ENCODE measurements around the gene NDC80.

Gene NDC80

DNA sequence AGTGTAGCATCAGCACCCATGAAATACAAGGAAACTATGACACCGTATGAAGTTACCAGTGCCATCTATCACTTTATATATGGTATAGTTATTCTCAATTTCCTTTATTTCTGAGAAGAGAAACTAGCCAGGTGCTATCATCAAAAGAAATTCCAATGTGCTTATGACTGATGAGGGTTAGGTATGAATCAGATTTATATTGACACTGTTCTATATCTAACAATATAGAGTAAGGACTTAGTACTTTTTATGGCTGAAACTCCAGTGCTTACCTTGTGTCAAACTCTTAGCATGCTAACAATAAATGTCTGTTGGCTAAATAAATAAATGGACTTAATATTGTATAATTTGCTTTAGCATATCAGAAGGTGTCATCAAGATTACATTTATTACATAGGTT lies 7.0 kb upstream of the NDC80 start:
- no peak for DNase-seq

DNA sequence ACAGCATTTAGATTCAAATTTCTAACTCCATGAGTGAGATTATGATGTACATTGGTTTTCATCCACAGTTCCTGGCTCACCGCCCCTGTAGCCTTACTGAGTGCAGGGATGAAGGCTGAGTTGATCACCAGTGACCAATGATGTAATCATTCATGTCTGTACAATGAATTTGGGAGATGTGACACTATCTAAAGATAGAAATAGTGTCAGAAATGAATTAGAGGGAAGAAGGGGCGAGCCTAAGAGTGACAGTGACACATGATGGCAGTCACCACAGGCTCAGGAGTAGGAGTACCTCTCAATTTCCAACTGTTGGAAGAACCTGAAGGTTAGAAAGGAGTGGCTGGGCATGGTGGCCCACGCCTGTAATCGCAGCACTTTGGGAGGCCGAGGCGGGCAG lies 3.2 kb upstream of the NDC80 start:
- DNase-seq: no peak

DNA sequence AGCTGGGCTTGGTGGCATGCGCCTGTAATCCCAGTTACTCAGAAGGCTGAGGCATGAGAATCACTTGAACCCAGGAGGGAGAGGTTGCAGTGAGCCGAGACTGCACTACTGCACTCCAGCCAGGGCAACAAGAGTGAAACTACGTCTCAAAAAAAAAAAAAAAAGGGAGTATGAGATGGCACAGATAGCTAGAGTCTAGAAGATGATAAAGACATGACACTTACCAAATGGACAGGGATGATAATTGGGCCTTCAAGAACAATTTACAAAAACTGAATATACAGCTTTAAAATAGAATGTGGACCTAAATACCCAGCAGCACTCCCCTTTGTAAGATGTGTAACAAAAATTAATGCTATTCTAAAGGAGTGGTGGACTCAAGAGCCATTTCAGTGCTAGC lies 2.8 kb upstream of the NDC80 start:
- DNase-seq: no peak

DNA sequence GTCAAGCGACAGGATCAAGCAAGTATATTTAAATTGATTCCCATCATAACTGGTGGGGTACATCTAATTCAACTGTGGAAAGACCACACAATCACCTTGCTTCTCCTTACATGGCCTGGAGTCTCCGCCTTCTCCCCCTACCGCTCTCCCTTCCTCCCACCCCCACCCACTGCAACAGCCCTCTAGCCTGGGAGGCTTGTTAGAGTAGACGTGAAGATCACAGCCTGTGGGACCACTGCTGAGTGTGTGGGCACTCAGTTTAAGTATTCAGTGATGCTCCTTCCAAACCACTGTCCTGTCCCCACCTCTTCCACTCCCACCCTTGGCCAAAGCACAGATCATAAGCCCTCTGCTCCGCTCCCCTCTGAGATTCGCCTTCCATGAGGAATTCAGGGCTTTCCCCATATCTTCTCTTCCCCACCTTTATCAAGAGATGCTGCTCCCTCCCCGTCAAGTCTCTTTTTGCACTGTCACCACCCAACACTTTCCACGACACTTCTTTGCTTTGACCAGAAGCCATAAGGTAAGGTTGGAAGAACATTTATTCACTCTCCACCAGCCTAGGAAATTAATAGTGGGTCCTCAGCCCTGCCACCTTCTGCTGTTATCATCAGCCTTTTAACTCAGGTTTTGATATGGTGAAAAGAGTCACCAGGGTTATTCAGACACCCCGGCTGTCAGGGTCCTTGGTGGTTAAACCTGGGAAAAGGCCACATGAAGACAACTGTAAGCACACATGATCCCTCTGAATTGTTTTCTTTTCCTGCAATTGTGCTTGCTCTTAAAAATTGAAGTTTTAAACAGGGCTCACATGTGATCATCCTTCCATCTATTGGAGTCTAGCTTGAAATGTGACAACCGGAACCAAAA lies 1.8 kb upstream of the NDC80 start:
- no peak for DNase-seq

DNA sequence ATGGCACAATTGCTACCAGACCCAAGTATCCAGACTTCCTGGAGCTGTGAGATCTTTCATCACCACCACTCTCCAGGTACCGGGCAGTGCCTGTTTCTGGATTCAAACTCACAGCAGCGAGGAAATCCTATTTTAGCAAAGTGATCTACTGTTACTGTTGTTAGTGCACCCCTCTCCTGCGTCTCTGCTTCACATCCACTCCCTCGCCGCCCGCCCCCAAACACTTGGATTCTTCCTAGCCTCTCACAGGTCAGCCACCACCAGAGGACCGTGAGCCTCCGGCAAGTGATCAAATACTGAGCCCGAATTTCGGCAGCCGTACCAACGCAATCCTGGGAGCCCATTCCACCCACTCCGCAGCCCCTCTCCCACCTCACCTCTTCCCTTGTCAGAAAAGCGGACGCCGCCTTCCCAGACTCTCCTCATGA lies 571 bp upstream of the NDC80 start:
- peak; percentile 73 for DNase-seq

DNA sequence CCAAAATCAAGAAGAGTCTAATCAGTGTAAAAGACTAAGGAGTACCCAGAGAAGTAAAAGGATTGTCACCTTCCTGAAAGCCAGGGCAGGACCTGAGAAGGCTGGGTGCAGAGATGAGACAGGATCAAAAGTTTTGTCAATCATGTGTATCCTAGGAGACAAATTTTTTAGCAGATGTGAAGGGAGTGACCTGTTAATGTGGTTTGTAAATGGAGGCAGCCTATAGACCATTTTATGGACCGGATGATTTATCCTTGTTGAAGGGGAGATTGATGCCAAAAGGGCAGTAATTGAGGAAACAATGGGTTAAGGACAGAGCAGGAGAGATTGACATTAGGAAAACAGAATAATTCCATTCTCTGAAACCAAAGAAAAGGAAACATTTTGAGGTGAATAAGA lies 813 bp downstream of the NDC80 start:
- DNase-seq: no peak

DNA sequence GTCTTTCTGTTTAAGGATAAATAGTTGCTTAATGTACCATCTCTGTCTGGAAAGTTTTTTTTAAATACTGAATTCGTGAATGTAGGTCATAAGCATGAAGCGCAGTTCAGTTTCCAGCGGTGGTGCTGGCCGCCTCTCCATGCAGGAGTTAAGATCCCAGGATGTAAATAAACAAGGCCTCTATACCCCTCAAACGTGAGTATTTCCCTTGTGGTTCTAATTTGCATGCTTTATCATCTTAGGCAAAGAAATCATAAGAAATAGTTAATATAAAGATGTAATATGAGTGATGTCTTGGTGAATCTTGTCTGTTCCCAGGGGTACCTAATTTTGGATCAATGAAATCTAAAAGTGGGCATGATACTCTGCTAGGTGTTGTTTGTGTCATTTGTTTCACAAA lies 1.5 kb downstream of the NDC80 start:
- DNase-seq: no peak

DNA sequence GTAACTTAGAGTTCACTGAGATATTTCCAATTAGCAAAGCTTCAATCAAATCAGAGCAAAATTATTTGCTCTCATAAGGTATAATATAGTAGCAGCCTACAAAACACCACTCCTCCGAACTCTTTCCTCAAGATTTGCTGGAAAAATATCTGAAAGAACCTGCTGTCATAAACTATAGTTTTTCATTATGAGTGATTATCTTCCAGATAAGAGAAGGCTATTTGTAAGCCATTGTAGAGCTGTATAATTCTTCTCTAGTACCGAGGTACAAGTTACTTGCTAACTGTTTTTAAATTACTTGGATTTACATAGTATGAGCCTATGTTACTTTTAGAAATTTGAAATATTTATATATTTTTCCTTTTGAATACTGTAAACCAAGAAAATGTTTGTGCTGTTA lies 2.1 kb downstream of the NDC80 start:
- DNase-seq: no peak

DNA sequence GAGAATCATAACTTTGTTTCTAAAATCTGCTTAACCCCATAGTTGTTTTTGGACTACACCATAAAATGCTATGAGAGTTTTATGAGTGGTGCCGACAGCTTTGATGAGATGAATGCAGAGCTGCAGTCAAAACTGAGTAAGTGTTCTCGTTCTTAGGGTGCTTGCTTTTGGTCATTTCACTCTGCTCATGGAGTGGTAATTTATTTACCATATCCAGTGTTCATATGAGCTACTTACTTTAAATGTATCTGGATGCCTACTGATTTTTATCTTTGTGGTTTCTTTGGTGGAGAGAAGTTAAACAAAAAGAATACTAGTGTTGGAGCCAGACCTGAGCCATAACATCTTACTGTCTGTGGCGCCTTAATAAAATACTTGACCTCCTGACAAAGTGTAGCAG lies 16.4 kb downstream of the NDC80 start:
- no peak for DNase-seq

DNA sequence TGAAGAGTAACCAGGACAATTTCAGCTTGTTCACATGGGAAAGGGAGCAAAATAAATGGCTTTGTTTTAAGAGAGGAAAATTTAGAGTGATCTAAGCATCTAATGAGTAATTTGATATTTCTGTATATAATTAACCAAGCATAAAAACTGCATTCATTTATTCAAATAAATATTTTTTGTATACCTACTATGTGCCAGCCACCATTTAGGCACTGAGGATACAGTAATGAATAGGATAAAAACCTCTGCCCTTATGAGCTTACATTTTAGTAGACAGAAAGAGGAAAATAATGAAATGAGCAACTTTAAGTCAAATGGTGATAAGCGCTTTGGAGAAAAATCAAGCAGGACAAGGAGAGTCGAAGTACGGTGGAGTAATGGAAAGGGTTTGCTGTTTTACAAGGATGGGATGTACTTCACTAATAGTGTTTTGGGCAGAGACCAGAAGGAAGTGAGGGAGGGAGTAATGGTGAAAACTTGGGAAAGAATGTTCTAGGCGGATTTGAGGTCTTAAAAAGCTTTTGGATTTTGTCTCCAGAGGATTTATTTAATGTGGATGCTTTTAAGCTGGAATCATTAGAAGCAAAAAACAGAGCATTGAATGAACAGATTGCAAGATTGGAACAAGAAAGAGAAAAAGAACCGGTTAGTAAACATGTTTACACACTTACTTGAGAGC lies 17.4 kb downstream of the NDC80 start:
- no peak for DNase-seq

DNA sequence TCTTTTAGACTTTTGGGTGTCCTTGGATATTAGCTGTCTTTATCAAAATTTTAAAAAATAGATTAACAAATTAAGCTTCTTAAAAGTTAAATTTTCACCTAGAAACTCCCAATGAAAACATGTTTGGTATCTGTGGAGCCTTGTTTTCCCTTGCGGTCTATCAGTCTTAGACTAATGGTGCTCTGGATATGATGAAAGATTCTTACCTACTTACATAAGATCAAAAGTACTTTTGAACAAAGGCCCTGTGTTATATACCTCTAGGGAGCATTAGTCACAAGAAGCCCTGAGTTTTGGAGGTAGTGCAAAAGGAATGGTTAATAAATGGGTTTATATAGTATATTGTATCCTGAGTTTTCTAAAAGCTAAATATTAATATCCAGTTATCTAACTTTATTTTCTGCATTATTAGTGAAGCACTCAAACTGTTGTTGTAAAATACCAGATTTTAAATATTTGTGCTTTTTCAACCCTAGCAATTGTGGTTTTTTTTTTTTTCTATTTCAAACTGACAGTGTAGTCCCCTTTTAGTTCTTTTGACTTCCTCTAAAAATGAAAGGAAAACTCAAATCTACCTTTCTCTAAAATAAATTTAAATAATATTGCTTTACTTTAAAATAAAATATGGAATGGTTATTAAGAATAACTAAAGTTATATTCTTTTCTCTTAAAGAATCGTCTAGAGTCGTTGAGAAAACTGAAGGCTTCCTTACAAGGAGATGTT lies 18.1 kb downstream of the NDC80 start:
- no peak for DNase-seq

DNA sequence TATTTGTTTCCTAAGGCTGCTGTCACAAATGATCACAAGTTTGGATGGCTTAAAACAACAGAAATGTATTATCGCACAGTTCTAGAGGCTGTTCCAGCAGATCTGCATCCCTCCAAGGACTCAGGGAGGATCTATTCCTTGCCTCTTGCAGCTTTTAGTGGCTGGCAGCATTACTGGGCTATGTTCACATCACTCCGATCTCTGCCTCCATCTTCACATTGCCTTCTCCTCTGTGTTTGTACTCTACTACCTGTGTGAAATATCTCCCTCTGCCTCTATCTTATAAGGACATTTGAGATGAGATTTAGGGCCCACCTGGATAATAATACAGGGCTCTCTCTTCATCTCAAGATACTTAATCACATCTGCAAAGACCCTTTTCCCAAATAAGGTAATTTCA lies 18.9 kb downstream of the NDC80 start:
- DNase-seq: no peak

DNA sequence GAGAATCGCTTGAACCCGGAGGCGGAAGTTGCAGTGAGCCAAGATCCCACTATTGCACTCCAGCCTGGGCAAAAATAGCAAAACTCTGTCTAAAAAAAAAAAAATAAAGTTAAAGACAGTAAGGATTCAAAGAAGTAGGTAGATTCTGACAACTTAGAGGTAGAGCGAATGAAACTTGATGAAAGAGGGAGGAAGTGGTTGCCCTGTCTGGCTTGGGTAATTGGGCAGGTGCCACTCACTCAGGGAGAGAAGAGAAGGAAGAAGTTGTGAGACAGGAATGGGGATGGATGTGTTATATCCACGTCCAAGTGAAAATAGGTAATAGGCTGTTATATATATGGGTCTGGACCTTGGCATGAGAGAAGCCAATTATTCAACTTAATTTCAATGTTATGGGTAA lies 26.3 kb downstream of the NDC80 start:
- DNase-seq: no peak

DNA sequence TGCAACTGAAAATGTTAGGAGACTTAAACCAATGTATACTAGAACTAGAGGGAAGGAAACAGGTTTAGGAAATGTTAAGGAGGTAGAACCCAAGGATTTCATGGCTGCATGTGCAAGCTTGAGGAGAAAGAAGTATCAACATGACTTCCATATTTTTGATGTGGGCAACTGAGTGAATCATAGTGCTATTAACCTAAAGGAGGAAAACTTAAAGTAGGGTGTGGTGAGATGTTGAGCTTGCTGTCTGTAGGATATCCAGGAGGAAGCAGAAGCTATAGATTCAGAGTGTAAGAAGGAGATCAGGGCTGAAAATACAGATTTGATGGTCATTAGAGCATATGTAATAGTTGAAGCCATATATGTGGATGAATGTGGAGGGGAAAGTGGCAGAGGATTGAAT lies 31.5 kb downstream of the NDC80 start:
- DNase-seq: no peak

DNA sequence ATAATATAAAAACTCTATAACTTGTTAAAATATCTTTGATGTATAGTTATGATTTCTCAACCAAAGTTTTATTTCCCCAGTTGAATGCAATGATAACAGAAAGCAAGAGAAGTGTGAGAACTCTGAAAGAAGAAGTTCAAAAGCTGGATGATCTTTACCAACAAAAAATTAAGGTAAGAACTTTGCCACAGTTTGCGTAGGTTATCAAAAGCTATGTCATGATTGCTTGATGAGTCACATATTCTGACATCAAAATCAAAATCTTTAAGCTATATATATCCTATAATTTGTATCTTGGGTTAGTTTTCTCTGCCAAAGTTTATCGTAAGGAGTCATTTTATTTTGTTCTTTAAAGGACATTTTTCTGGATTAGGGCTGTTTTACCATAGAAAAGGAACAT lies 35.0 kb downstream of the NDC80 start:
- DNase-seq: no peak

DNA sequence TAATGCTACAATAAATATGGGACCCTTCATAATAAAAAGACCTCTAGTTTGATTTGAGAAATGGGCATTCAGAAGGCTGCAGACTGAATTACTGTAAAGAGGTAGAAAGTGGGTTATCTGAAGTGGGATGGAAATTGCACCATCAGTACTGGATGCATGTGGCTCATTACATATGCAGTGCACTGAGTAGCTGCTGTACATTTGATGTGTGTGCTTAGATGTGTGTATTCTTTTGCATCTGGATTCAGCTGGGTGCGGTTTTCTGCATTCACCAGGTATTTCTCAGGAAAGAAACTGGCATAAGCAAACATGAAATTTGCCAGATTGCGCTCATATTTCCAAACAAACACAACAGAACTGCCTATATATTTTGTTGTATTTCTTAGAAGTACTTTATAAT lies 38.2 kb downstream of the NDC80 start:
- DNase-seq: no peak

DNA sequence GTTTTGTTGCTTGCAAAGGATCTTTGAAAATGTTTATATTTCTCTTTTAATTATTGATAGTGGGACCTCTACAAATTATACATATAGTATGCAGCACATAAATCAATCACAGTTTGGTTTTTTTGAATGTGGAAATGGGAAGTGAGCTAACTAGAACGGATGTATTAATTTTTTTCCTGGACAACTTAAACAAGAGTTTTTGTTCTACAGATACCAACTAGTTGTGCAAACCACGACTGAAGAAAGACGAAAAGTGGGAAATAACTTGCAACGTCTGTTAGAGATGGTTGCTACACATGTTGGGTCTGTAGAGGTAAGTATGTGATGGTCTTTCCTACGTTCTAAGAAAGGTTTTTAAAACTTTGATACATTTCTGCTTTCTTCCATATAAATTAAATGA lies 39.2 kb downstream of the NDC80 start:
- no peak for DNase-seq

DNA sequence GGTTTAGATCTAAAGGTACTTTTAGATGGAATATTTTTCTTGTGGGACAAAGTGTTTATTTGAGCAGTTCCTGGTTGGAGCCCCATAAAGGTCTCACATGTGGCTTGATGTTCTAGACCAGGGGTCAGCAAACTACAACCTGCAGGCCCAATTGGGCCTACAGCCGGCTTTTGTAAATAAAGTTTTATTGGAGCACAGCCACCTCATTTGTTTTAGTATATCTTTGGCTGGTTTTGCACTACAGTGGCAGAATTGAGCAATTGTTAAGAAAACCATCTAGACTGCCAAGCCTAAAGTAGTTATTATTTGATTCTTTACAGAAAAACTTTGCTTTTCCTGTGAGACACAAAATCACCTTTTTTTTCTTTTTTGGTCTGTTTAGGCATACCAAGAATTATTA lies 41.6 kb downstream of the NDC80 start:
- no peak for DNase-seq

DNA sequence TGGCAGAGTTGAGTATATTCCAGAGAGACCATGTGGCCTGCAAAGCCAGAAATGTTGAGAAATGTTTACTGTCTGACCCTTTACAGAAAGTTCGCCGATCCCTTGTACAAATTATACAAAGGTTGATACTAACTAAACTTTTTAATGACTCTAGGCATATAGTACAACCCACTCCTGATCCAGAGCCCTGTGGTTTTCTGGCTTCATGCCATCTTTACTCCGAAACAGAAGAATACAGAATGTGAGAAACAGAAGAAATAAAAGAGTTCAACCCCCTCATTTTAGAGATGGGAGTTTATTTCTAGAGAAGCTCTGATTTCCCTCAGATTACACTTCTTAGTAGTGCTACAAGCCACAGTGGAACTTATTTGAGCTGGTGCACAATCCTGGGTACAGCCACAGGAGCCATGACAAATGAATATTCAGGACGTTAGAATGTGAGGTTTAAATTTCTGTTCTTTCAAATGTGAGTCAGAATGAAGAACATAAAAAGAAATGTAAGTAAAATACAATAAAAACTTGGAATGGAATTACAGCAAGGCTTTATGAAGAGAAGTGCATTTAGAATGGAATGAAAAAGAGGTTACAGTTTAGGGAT lies 46.1 kb downstream of the NDC80 start:
- DNase-seq: no peak

DNA sequence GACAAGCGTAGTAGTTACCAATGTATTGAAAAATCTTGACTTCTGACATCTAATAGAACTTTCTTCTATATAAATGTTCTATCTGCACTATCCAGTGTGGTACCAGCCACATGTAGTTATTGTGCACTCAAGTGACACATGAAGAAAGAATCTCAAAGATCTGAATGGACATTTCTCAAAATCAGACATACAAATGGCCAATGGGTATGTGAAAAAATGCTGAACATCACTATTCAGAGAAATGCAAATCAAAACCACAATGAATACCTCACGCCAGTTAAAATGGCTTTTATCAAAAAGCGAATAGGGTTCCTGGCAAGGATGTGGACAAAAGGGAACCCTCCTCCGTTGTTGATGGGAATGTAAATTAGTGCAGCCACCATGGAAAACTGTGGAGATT lies 46.7 kb downstream of the NDC80 start:
- DNase-seq: no peak

DNA sequence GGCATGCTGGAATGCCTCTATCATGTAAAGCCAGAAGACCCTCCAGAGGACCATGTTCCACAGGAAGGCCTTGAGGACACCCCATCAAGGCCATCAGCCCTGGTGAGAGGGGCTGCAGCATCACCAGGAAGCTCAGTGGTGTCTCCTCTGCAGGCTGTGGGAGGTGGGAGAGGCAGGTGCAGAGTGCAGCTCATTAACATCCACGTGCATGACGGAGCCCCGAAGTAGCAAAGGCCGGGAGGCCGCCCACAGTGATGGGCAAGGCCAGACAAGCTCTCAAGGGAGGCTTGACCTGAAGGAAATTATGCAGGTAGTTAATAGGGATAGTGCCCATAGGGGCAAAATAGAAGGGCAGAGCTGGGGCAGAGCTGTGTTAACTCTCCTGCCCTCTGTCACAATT lies 53.9 kb downstream of the NDC80 start:
- no peak for DNase-seq

DNA sequence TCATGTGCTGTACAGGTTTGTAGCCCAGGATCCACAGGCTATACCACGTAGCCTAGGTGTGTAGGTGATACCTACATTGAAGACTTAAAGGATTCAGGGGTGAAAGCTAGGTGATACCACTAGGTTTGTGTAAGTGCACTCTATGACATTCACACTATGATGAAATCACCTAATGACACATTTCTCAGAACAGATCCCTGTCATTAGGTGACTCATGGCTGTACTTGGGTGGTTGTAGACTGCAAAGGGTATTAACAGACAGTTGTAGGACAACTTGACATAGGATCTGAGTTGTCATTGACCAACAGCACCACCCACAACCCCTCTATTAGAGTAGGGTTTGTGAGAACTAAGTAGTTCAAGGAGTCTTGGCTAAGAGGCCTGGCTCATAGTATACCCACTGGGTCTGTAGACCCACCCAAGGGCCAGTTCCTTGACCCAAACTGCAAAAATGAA lies 56.5 kb downstream of the NDC80 start:
- no peak for DNase-seq

DNA sequence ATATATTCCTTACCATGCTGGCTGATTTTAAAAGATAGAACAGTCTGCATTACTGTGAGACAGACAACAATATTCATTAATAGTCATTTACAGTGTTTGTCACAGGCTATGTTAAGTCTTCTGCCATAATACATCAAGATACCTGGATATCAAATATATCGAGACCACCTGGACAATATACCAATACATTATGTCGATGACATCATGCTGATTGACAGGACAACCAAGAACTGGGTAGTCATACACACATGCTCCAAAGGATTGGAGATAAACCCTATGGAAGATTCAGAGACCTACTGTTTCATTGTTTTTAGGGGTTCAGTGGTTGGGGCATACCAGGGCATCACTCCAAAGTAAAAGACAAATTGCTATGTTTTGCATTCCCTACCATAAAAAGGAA lies 57.6 kb downstream of the NDC80 start:
- DNase-seq: no peak

DNA sequence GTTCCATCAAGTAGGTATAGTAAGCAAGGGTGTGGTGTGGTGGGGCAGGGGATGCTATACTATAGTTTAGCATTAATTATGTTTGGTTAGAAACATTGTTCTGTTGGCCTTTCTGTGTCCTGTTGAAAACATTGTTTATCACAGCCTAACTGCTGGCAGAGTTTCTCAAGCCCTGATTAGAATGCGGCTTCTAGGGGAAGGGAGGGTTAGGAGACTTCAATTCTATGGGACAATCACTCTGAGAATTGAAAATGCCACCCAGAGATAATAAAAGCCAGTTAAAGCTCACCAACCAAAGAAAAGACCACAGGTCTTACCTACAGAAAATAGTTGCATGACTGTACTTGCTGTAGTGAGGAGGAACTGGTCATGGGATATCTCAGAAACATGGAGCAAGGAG lies 64.2 kb downstream of the NDC80 start:
- no peak for DNase-seq

Measured in DMS 273 treated with DMSO at 0.1 percent for 48 hours (cell line).